ENCODE results near the gene MAS1. TPM values are rescaled to one million over a fixed set of nuclear protein-coding genes. Genes with fewer than 3 reads are reported as not detected.

Gene MAS1
- total and polyA plus RNA-seq, 12 donors, result 0.02 to 0.04 (median 0.02) TPM; not detected in 7

GRCh38 chr6:159929819-159930218 is 39.0 kb downstream of the MAS1 start:
- TF ChIP-seq, protein P1, sequence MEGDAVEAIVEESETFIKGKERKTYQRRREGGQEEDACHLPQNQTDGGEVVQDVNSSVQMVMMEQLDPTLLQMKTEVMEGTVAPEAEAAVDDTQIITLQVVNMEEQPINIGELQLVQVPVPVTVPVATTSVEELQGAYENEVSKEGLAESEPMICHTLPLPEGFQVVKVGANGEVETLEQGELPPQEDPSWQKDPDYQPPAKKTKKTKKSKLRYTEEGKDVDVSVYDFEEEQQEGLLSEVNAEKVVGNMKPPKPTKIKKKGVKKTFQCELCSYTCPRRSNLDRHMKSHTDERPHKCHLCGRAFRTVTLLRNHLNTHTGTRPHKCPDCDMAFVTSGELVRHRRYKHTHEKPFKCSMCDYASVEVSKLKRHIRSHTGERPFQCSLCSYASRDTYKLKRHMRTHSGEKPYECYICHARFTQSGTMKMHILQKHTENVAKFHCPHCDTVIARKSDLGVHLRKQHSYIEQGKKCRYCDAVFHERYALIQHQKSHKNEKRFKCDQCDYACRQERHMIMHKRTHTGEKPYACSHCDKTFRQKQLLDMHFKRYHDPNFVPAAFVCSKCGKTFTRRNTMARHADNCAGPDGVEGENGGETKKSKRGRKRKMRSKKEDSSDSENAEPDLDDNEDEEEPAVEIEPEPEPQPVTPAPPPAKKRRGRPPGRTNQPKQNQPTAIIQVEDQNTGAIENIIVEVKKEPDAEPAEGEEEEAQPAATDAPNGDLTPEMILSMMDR (IDR thresholded peaks at IDR 0.05), result no peak
- Histone ChIP-seq H3K9me3 (no peaks in the 10 kb centered on the region), H3K4me3 (no peak overlapping the region), H3K27me3 (no peaks in the 10 kb centered on the region), H3K36me3 (no peaks in the 10 kb centered on the region), H3K27ac (no peak overlapping the region), H3K4me1 (peaks cover 0 to 23% (median 7%) of the 10 kb centered on the region in 9 donors)
- 24% methylated on average over 8 of the region's 8 CpGs for WGBS, 2 donors
- intact Hi-C loops (cut with DNase I), result loop anchor here in 2 of 10 donors (5.0 to 10.0 kb wide), 3 partner anchors 53 to 417 kb away; partner anchors contain the start of genes SLC22A3 (in 1 of the 2) and SOD2 (in 1 of the 2)
- DNase-seq, result peak in 1 of 2 donors; percentile 36
- peak in 1 of 8 donors; percentile 42 for ATAC-seq

GRCh38 chr6:159931112-159931511 is 40.3 kb downstream of the MAS1 start:
- TF ChIP-seq, protein P1 (IDR thresholded peaks at IDR 0.05), result no peak

GRCh38 chr6:159931846-159932245 is 41.1 kb downstream of the MAS1 start:
- H3K36me3 ChIP-seq, result no peaks in the 10 kb centered on the region
- no peak overlapping the region for H3K27ac ChIP-seq
- TF ChIP-seq, protein P1 (IDR thresholded peaks at IDR 0.05), result no peak
- no peak overlapping the region for H3K4me3 ChIP-seq
- H3K9me3 ChIP-seq, result peaks cover 0 to 10% (median 2%) of the 10 kb centered on the region in 11 donors
- no peaks in the 10 kb centered on the region for H3K27me3 ChIP-seq
- ATAC-seq (no peak), DNase-seq (no peak)
- intact Hi-C loops (cut with DNase I), result loop anchor here in 2 of 10 donors (5.0 to 10.0 kb wide), 2 partner anchors 55 to 237 kb away; partner anchors contain the start of gene SOD2 (in 1 of the 2)
- H3K4me1 ChIP-seq, result peaks cover 0 to 23% (median 7%) of the 10 kb centered on the region in 9 donors
- 62 to 64% methylated on average over 4 of the region's 4 CpGs for WGBS, 2 donors

More at GRCh38 chr6:159931112-159931511, 40.3 kb downstream of the MAS1 start:
- Histone ChIP-seq H3K4me1 (peaks cover 0 to 23% (median 7%) of the 10 kb centered on the region in 9 donors), H3K27ac (no peak overlapping the region), H3K36me3 (no peaks in the 10 kb centered on the region), H3K9me3 (peaks cover 0 to 10% (median 2%) of the 10 kb centered on the region in 11 donors), H3K27me3 (no peaks in the 10 kb centered on the region), H3K4me3 (no peak overlapping the region)
- intact Hi-C loops (cut with DNase I), result loop anchor here in 2 of 10 donors (5.0 to 10.0 kb wide), 2 partner anchors 54 to 236 kb away; partner anchors contain the start of gene SOD2 (in 1 of the 2)
- no peak for DNase-seq
- WGBS, 2 donors, result 90 to 93% methylated on average over 3 of the region's 3 CpGs
- no peak for ATAC-seq

- no peaks in the 10 kb centered on the region for H3K27me3 ChIP-seq
- DNase-seq, result no peak
- H3K4me3 ChIP-seq, result no peak overlapping the region
- no peak for ATAC-seq
- intact Hi-C loops (cut with DNase I), result loop anchor here in 2 of 10 donors (5.0 to 10.0 kb wide), 2 partner anchors 56 to 238 kb away; partner anchors contain the start of gene SOD2 (in 1 of the 2)
- WGBS, 2 donors, result 91 to 96% methylated on average over 1 of the region's 1 CpG
- TF ChIP-seq, protein P1 (IDR thresholded peaks at IDR 0.05), result no peak
- peaks cover 0 to 23% (median 7%) of the 10 kb centered on the region in 9 donors for H3K4me1 ChIP-seq
- H3K9me3 ChIP-seq, result peaks cover 0 to 10% (median 2%) of the 10 kb centered on the region in 11 donors
- H3K36me3 ChIP-seq, result no peaks in the 10 kb centered on the region
- no peak overlapping the region for H3K27ac ChIP-seq
Measured at GRCh38 chr6:159933077-159933476, 42.3 kb downstream of the MAS1 start.

Measured in heart right ventricle (tissue), 16 donors.